Measurements from ENCODE around the gene NR6A1.

GRCh38 chr9:124790801-124791505 lies 19.8 kb upstream of the NR6A1 start:
- TF ChIP-seq YY1 (tag by site-specific recombination; IDR thresholded peaks at IDR 0.05): no peak
- TF ChIP-seq, protein P1, sequence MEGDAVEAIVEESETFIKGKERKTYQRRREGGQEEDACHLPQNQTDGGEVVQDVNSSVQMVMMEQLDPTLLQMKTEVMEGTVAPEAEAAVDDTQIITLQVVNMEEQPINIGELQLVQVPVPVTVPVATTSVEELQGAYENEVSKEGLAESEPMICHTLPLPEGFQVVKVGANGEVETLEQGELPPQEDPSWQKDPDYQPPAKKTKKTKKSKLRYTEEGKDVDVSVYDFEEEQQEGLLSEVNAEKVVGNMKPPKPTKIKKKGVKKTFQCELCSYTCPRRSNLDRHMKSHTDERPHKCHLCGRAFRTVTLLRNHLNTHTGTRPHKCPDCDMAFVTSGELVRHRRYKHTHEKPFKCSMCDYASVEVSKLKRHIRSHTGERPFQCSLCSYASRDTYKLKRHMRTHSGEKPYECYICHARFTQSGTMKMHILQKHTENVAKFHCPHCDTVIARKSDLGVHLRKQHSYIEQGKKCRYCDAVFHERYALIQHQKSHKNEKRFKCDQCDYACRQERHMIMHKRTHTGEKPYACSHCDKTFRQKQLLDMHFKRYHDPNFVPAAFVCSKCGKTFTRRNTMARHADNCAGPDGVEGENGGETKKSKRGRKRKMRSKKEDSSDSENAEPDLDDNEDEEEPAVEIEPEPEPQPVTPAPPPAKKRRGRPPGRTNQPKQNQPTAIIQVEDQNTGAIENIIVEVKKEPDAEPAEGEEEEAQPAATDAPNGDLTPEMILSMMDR (tag by site-specific recombination; IDR thresholded peaks at IDR 0.05): no peak

Measured in HEK293 (cell line).